BLaER1 treated with 17β-estradiol and CSF1 and Interleukin-3, amounts not matched to agents 10 nM and 100 nM (cell line): Measurements from ENCODE around the gene GREM2.

Experiments
- H3K27ac ChIP-seq, 11 experiments: shearing (Covaris generic); formaldehyde crosslinking; 2 replicates each; pipeline ENCODE4 v1.8.1; 2022
- H3K27me3 ChIP-seq, 11 experiments: shearing (Covaris generic); formaldehyde crosslinking; 2 replicates each; pipeline ENCODE4 v1.8.1; 2022
- H3K36me3 ChIP-seq, 11 experiments: shearing (Covaris generic); formaldehyde crosslinking; 2 replicates each; pipeline ENCODE4 v1.8.1; 2022
- H3K4me1 ChIP-seq, 10 experiments: shearing (Covaris generic); formaldehyde crosslinking; 2 replicates each; pipeline ENCODE4 v1.8.1; 2022
- H3K4me2 ChIP-seq, 11 experiments: shearing (Covaris generic); formaldehyde crosslinking; 2 replicates each; pipeline ENCODE4 v1.8.1; 2022
- H3K4me3 ChIP-seq, 10 experiments: shearing (Covaris generic); formaldehyde crosslinking; 2 replicates each; pipeline ENCODE4 v1.8.1; 2022
- H3K9ac ChIP-seq, 11 experiments: shearing (Covaris generic); formaldehyde crosslinking; 2 replicates each; pipeline ENCODE4 v1.8.1; 2022
- H3K9me3 ChIP-seq, 11 experiments: shearing (Covaris generic); formaldehyde crosslinking; replicated peaks in 1 of 11; 2 replicates each; pipeline ENCODE4 v1.8.1; 2022
- H4K20me1 ChIP-seq, 11 experiments: shearing (Covaris generic); formaldehyde crosslinking; 2 replicates each; pipeline ENCODE4 v1.8.1; 2022
- Cebpa-rat ChIP-seq, 11 experiments: shearing (Covaris generic); IDR thresholded peaks; 2 replicates each; pipeline ENCODE4 v1.8.1; 2022

The GREM2 gene

GRCh38 chr1:240611619-240612480 lies at the start of gene GREM2:
Gene GREM2 (minus strand): TSS chr1:240612155. CDS start chr1:240493475, 118,680 bp downstream.
- Histone ChIP-seq H4K20me1 (no peaks in the 10 kb centered on the region), H3K36me3 (no peaks in the 10 kb centered on the region), H3K9me3 (no peaks in the 10 kb centered on the region), H3K9ac (peak within 1 kb of the TSS; percentile 55 to 71 (median 67)), H3K4me1 (peaks cover 23 to 60% (median 40%) of the 10 kb centered on the region in 10 experiments), H3K4me3 (peak within 1 kb of the TSS; percentile 60 to 74 (median 66)), H3K27me3 (peaks cover 13 to 37% (median 20%) of the 10 kb centered on the region in 11 experiments), H3K27ac (peak within 1 kb of the TSS in 3 of 11 experiments; percentile 10 to 13 (median 12); a peak in 6 of 22 replicates), H3K4me2 (peak within 1 kb of the TSS; percentile 83 to 99 (median 96))
- TF ChIP-seq Cebpa-rat (IDR thresholded peaks at IDR 0.05) = no peak

GRCh38 chr1:240658312-240658960 lies 46.5 kb upstream of the GREM2 start:
- TF ChIP-seq Cebpa-rat (IDR thresholded peaks at IDR 0.05) = no peak
- H3K4me3 ChIP-seq = no peak overlapping the region

GRCh38 chr1:240656531-240656930 lies 44.6 kb upstream of the GREM2 start:
- peaks cover 0 to 18% (median 6%) of the 10 kb centered on the region in 11 experiments; a peak in 8 of 22 replicates for H3K9me3 ChIP-seq
- H3K4me3 ChIP-seq = no peak overlapping the region
- H3K4me2 ChIP-seq = no peak overlapping the region
- no peaks in the 10 kb centered on the region for H3K36me3 ChIP-seq
- H3K4me1 ChIP-seq = peaks cover 0 to 8% (median 6%) of the 10 kb centered on the region in 10 experiments; a peak in 8 of 20 replicates
- H3K9ac ChIP-seq = no peak overlapping the region
- no peak overlapping the region for H3K27ac ChIP-seq
- no peaks in the 10 kb centered on the region for H4K20me1 ChIP-seq
- TF ChIP-seq Cebpa-rat (IDR thresholded peaks at IDR 0.05) = no peak
- no peaks in the 10 kb centered on the region for H3K27me3 ChIP-seq

More at GRCh38 chr1:240658312-240658960, 46.5 kb upstream of the GREM2 start:
- no peaks in the 10 kb centered on the region for H3K36me3 ChIP-seq
- no peaks in the 10 kb centered on the region for H3K27me3 ChIP-seq
- peaks cover 0 to 16% (median 6%) of the 10 kb centered on the region in 11 experiments; a peak in 8 of 22 replicates for H3K9me3 ChIP-seq
- H3K9ac ChIP-seq = no peak overlapping the region
- no peak overlapping the region for H3K27ac ChIP-seq
- no peak overlapping the region for H3K4me2 ChIP-seq
- H3K4me1 ChIP-seq = no peaks in the 10 kb centered on the region
- no peaks in the 10 kb centered on the region for H4K20me1 ChIP-seq

GRCh38 chr1:240652961-240653409 lies 41.0 kb upstream of the GREM2 start:
- peak overlapping the region in 7 of 11 experiments; percentile 2 to 41 (median 26); a peak in 11 of 22 replicates for H3K4me2 ChIP-seq
- TF ChIP-seq Cebpa-rat (IDR thresholded peaks at IDR 0.05) = no peak
- no peak overlapping the region for H3K4me3 ChIP-seq

GRCh38 chr1:240652549-240652948 lies 40.6 kb upstream of the GREM2 start:
- H3K36me3 ChIP-seq = no peaks in the 10 kb centered on the region
- peak overlapping the region in 8 of 11 experiments; percentile 2 to 41 (median 22); a peak in 12 of 22 replicates for H3K4me2 ChIP-seq
- no peak for TF ChIP-seq Cebpa-rat (IDR thresholded peaks at IDR 0.05)
- H4K20me1 ChIP-seq = no peaks in the 10 kb centered on the region
- no peak overlapping the region for H3K27ac ChIP-seq
- H3K4me1 ChIP-seq = peaks cover 0 to 8% (median 6%) of the 10 kb centered on the region in 10 experiments; a peak in 8 of 20 replicates
- H3K9ac ChIP-seq = no peak overlapping the region
- H3K9me3 ChIP-seq = peaks cover 0 to 18% (median 6%) of the 10 kb centered on the region in 11 experiments; a peak in 8 of 22 replicates
- no peak overlapping the region for H3K4me3 ChIP-seq
- no peaks in the 10 kb centered on the region for H3K27me3 ChIP-seq

More at GRCh38 chr1:240652961-240653409, 41.0 kb upstream of the GREM2 start:
- H4K20me1 ChIP-seq = no peaks in the 10 kb centered on the region
- H3K4me1 ChIP-seq = peaks cover 0 to 8% (median 6%) of the 10 kb centered on the region in 10 experiments; a peak in 8 of 20 replicates
- no peak overlapping the region for H3K27ac ChIP-seq
- peaks cover 0 to 18% (median 6%) of the 10 kb centered on the region in 11 experiments; a peak in 8 of 22 replicates for H3K9me3 ChIP-seq
- no peak overlapping the region for H3K9ac ChIP-seq
- H3K36me3 ChIP-seq = no peaks in the 10 kb centered on the region
- no peaks in the 10 kb centered on the region for H3K27me3 ChIP-seq

- no peaks in the 10 kb centered on the region for H4K20me1 ChIP-seq
- H3K9ac ChIP-seq = no peak overlapping the region
- no peaks in the 10 kb centered on the region for H3K36me3 ChIP-seq
- H3K4me2 ChIP-seq = no peak overlapping the region
- peaks cover 0 to 8% (median 6%) of the 10 kb centered on the region in 10 experiments; a peak in 8 of 20 replicates for H3K4me1 ChIP-seq
- H3K4me3 ChIP-seq = no peak overlapping the region
- H3K9me3 ChIP-seq = peaks cover 0 to 18% (median 6%) of the 10 kb centered on the region in 11 experiments; a peak in 8 of 22 replicates
- no peaks in the 10 kb centered on the region for H3K27me3 ChIP-seq
- no peak for TF ChIP-seq Cebpa-rat (IDR thresholded peaks at IDR 0.05)
- no peak overlapping the region for H3K27ac ChIP-seq
Measured at GRCh38 chr1:240650877-240651276, 38.9 kb upstream of the GREM2 start.

GRCh38 chr1:240649733-240650721 lies 38.1 kb upstream of the GREM2 start:
- H3K27ac ChIP-seq = no peak overlapping the region
- H3K4me2 ChIP-seq = no peak overlapping the region

More at GRCh38 chr1:240649733-240650721, 38.1 kb upstream of the GREM2 start:
- peaks cover 0 to 8% (median 6%) of the 10 kb centered on the region in 10 experiments; a peak in 8 of 20 replicates for H3K4me1 ChIP-seq
- peak in 9 of 11 experiments; percentile 33 to 88 (median 62); a peak in 11 of 22 replicates for TF ChIP-seq Cebpa-rat (IDR thresholded peaks at IDR 0.05)
- H3K27me3 ChIP-seq = no peaks in the 10 kb centered on the region
- H4K20me1 ChIP-seq = no peaks in the 10 kb centered on the region
- no peaks in the 10 kb centered on the region for H3K36me3 ChIP-seq
- peaks cover 0 to 17% (median 6%) of the 10 kb centered on the region in 11 experiments; a peak in 8 of 22 replicates for H3K9me3 ChIP-seq
- no peak overlapping the region for H3K9ac ChIP-seq
- H3K4me3 ChIP-seq = no peak overlapping the region
